Measurements from ENCODE around the gene FILIP1.

DNA sequence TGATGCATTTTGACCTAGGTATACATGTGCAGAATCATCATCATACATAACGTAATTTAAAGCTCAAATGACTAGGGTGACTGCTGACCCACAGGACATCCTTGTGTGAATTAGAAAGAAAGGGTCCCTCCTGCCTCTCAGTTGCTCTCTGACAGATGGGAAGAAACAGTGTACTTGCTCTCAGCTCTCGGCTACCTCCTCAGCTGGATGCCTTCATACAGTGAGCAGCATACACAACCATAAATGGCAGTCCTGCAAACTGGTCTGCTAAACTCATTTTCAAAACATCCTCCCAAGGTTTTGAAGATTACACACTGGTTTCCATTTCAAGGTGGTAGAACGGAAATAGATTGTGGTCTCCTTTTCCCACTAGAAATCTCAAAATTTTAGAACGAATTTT is 26.3 kb downstream of the FILIP1 start:
- TF ChIP-seq, protein P1, sequence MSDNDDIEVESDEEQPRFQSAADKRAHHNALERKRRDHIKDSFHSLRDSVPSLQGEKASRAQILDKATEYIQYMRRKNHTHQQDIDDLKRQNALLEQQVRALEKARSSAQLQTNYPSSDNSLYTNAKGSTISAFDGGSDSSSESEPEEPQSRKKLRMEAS (IDR thresholded peaks at IDR 0.05; ENCODE audit: low read depth), result no peak
- TF ChIP-seq, protein P2, sequence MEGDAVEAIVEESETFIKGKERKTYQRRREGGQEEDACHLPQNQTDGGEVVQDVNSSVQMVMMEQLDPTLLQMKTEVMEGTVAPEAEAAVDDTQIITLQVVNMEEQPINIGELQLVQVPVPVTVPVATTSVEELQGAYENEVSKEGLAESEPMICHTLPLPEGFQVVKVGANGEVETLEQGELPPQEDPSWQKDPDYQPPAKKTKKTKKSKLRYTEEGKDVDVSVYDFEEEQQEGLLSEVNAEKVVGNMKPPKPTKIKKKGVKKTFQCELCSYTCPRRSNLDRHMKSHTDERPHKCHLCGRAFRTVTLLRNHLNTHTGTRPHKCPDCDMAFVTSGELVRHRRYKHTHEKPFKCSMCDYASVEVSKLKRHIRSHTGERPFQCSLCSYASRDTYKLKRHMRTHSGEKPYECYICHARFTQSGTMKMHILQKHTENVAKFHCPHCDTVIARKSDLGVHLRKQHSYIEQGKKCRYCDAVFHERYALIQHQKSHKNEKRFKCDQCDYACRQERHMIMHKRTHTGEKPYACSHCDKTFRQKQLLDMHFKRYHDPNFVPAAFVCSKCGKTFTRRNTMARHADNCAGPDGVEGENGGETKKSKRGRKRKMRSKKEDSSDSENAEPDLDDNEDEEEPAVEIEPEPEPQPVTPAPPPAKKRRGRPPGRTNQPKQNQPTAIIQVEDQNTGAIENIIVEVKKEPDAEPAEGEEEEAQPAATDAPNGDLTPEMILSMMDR (IDR thresholded peaks at IDR 0.05), result no peak
- TF ChIP-seq, protein P3, sequence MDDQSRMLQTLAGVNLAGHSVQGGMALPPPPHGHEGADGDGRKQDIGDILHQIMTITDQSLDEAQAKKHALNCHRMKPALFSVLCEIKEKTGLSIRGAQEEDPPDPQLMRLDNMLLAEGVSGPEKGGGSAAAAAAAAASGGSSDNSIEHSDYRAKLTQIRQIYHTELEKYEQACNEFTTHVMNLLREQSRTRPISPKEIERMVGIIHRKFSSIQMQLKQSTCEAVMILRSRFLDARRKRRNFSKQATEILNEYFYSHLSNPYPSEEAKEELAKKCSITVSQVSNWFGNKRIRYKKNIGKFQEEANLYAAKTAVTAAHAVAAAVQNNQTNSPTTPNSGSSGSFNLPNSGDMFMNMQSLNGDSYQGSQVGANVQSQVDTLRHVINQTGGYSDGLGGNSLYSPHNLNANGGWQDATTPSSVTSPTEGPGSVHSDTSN (IDR thresholded peaks at IDR 0.05), result no peak
- TF ChIP-seq TEAD4 (IDR thresholded peaks at IDR 0.05; ENCODE audit: borderline replicate concordance, insufficient read depth) (no peak), TAF1 (IDR thresholded peaks at IDR 0.05; ENCODE audit: borderline replicate concordance, low read depth, low read length) (no peak), RXRA (IDR thresholded peaks at IDR 0.05; ENCODE audit: borderline replicate concordance, low read depth) (no peak), FOXM1 (IDR thresholded peaks at IDR 0.05; ENCODE audit: low read depth) (no peak), SMC3 (IDR thresholded peaks at IDR 0.05; ENCODE audit: low read depth, low read length) (no peak), EZH2phosphoT487 (IDR thresholded peaks at IDR 0.05; ENCODE audit: borderline replicate concordance, low read depth) (no peak), ELF1 (IDR thresholded peaks at IDR 0.05) (no peak), RAD21 (IDR thresholded peaks at IDR 0.05; ENCODE audit: low read length) (no peak)
- TF ChIP-seq, protein P4, sequence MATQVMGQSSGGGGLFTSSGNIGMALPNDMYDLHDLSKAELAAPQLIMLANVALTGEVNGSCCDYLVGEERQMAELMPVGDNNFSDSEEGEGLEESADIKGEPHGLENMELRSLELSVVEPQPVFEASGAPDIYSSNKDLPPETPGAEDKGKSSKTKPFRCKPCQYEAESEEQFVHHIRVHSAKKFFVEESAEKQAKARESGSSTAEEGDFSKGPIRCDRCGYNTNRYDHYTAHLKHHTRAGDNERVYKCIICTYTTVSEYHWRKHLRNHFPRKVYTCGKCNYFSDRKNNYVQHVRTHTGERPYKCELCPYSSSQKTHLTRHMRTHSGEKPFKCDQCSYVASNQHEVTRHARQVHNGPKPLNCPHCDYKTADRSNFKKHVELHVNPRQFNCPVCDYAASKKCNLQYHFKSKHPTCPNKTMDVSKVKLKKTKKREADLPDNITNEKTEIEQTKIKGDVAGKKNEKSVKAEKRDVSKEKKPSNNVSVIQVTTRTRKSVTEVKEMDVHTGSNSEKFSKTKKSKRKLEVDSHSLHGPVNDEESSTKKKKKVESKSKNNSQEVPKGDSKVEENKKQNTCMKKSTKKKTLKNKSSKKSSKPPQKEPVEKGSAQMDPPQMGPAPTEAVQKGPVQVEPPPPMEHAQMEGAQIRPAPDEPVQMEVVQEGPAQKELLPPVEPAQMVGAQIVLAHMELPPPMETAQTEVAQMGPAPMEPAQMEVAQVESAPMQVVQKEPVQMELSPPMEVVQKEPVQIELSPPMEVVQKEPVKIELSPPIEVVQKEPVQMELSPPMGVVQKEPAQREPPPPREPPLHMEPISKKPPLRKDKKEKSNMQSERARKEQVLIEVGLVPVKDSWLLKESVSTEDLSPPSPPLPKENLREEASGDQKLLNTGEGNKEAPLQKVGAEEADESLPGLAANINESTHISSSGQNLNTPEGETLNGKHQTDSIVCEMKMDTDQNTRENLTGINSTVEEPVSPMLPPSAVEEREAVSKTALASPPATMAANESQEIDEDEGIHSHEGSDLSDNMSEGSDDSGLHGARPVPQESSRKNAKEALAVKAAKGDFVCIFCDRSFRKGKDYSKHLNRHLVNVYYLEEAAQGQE (IDR thresholded peaks at IDR 0.05; ENCODE audit: low read depth, low read length), result no peak
